Thyroid gland (tissue), 4 donors: Measurements from ENCODE around the gene RNASET2. TPM values are rescaled to one million over a fixed set of nuclear protein-coding genes. Genes with fewer than 3 reads are reported as not detected.
A peak's percentile ranks its signal among the peaks of the same experiment; 100 is the strongest.
"Not testable (repeated sequence)": the region's sequence is repeated elsewhere in the genome, so short reads cannot be mapped to it uniquely, and the experiment has no call there.

Experiments used
- DNase-seq, 2 donors: peaks; one replicate each; pipeline ENCODE4 v3.0.0-alpha.2; 2019
- H3K27ac ChIP-seq, 3 donors: fragments of 200-600 bp; sonication (generic); 1 replicate in 2 of 3; 2 replicates in 1 of 3; pipeline ENCODE4 v1.5.1; 2016 to 2019; ENCODE audit warnings: mild to moderate bottlenecking in 1 of 3, moderate library complexity in 1 of 3
- H3K27me3 ChIP-seq: fragments of 200-600 bp; sonication (generic); one replicate; pipeline ENCODE4 v1.5.1; 2019
- H3K36me3 ChIP-seq, 2 donors: fragments of 200-600 bp; sonication (generic); one replicate each; pipeline ENCODE4 v1.5.1; 2016 to 2019
- H3K4me1 ChIP-seq, 2 donors: fragments of 200-600 bp; sonication (generic); one replicate each; pipeline ENCODE4 v1.5.1; 2017 to 2019
- H3K4me3 ChIP-seq, 3 donors: fragments of 200-600 bp; sonication (generic); replicated peaks in 1 of 3; 1 replicate in 2 of 3; 2 replicates in 1 of 3; pipeline ENCODE4 v1.5.1; 2016; ENCODE audit warnings: mild to moderate bottlenecking in 1 of 3
- H3K9me3 ChIP-seq: fragments of 200-600 bp; sonication (generic); one replicate; pipeline ENCODE4 v1.5.1; 2017
- POLR2A ChIP-seq, 2 donors: fragments of 450-650 bp; IDR thresholded peaks; one replicate each; pipeline ENCODE4 v1.6.1; 2017; ENCODE audit warnings: antibody characterized with exemption in 2 of 2, mild to moderate bottlenecking in 2 of 2, moderate library complexity in 1 of 2
- whole genome bisulfite sequencing, 2 donors: methylation state at CpG; one replicate each; pipeline ENCODE4 v1.1.5; 2017; 5-methylcytosine and 5-hydroxymethylcytosine counted together
- intact Hi-C: fragments of 100-400 bp; cut with DNase I; formaldehyde crosslinking; loops from one replicate; pipeline ENCODE4 v1.15.1; 2023
- total RNA-seq, 4 donors: library from RNA; depleted of rRNA; stranded (reverse); fragments of >200 nt; gene quantifications; one replicate each; pipeline ENCODE4 v1.2.3, GENCODE V29; 2016
- TF ChIP-seq, protein P1 (sequence below), 6 experiments: fragments of 200-600 bp in 3 of 6; fragments of 450-650 bp in 3 of 6; sonication (generic) in 3 of 6; IDR thresholded peaks; one replicate each; pipeline ENCODE4 v1.5.1; 2016 to 2019; ENCODE audit warnings: antibody characterized with exemption in 6 of 6, mild to moderate bottlenecking in 2 of 6, inconsistent platforms in 1 of 6, moderate library complexity in 1 of 6

Gene RNASET2
- total RNA-seq, 4 donors from 2014 or later = 51.6 to 138 (median 109) TPM

DNA sequence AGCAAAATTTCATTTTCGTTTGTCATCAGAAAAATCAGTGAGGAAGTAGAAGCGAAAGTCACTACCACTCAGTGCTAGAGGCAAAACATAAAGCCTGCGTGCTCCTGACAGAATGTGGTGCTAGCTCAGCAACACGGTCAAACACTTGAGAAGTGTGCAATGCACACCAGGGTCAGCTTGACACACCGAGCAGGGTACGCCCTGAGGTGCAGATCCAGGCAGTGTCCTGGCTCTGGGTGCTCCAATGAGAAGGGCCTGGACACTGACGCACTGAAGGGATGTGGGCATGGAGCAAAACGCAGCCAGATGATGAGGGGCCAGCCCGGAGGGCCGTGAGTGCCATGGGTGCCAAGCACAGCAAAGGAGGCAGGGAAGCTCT, 5.9 kb downstream of the RNASET2 start:
- H3K4me1 ChIP-seq = peaks cover 2 to 15% of the 10 kb centered on the region in 2 donors
- H3K36me3 ChIP-seq = peaks cover 0 to 4% of the 10 kb centered on the region in 2 donors
- peak overlapping the region in 2 of 3 donors; percentile 66 to 74 for H3K27ac ChIP-seq
- H3K27me3 ChIP-seq = no peaks in the 10 kb centered on the region
- no peak overlapping the region for H3K4me3 ChIP-seq
- TF ChIP-seq, protein P1, sequence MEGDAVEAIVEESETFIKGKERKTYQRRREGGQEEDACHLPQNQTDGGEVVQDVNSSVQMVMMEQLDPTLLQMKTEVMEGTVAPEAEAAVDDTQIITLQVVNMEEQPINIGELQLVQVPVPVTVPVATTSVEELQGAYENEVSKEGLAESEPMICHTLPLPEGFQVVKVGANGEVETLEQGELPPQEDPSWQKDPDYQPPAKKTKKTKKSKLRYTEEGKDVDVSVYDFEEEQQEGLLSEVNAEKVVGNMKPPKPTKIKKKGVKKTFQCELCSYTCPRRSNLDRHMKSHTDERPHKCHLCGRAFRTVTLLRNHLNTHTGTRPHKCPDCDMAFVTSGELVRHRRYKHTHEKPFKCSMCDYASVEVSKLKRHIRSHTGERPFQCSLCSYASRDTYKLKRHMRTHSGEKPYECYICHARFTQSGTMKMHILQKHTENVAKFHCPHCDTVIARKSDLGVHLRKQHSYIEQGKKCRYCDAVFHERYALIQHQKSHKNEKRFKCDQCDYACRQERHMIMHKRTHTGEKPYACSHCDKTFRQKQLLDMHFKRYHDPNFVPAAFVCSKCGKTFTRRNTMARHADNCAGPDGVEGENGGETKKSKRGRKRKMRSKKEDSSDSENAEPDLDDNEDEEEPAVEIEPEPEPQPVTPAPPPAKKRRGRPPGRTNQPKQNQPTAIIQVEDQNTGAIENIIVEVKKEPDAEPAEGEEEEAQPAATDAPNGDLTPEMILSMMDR (IDR thresholded peaks at IDR 0.05) = no peak
- TF ChIP-seq POLR2A (IDR thresholded peaks at IDR 0.05) = no peak
- no peak for DNase-seq
- 83 to 91% methylated on average over 10 of the region's 10 CpGs for WGBS, 2 donors
- no peaks in the 10 kb centered on the region for H3K9me3 ChIP-seq
- intact Hi-C loops = loop anchor here (5.0 kb wide), 2 partner anchors 37 to 168 kb away; no protein-coding TSS in a partner anchor

GRCh38 chr6:166949528-166950442, 6.6 kb downstream of the RNASET2 start:
- no peak overlapping the region for H3K4me3 ChIP-seq
- intact Hi-C loops = loop anchor here (5.0 kb wide), 3 partner anchors 38 to 167 kb away; partner anchors contain the start of gene CEP43
- H3K9me3 ChIP-seq = no peaks in the 10 kb centered on the region
- TF ChIP-seq, protein P1 (IDR thresholded peaks at IDR 0.05) = no peak
- no peak for TF ChIP-seq POLR2A (IDR thresholded peaks at IDR 0.05)
- no peaks in the 10 kb centered on the region for H3K27me3 ChIP-seq
- no peak for DNase-seq
- WGBS, 2 donors = 81 to 87% methylated on average over 9 of the region's 9 CpGs
- H3K27ac ChIP-seq = no peak overlapping the region
- H3K4me1 ChIP-seq = peaks cover 0 to 10% of the 10 kb centered on the region in 2 donors
- H3K36me3 ChIP-seq = peaks cover 0 to 4% of the 10 kb centered on the region in 2 donors

GRCh38 chr6:166948724-166949123, 7.6 kb downstream of the RNASET2 start:
- DNase-seq = not testable (repeated sequence)
- intact Hi-C loops = loop anchor here (5.0 kb wide), 1 partner anchor 49 kb away; the partner anchor contains the start of gene CEP43

DNA sequence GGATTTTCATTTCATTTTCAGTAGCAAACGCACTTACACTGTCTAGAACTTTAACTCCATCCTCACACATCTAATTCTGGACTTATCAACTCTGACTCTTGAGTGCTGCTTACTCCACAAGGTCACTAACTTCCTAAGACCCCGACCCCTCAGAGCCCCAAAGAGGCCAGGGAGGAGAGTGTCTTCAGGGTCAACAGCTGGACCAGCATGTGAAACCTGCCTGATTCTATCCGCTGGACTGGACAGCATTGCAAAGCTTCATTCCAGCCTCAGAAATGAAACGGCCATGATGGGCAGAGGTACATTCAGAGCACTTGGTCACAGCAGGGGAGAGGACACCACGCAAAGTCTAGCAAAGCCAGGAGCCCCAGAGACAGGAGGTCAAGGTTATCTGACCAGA, 9.1 kb downstream of the RNASET2 start:
- Histone ChIP-seq H3K4me3 (no peak overlapping the region), H3K27ac (no peak overlapping the region), H3K27me3 (no peaks in the 10 kb centered on the region), H3K4me1 (peaks cover 0 to 10% of the 10 kb centered on the region in 2 donors), H3K9me3 (no peaks in the 10 kb centered on the region), H3K36me3 (peaks cover 0 to 8% of the 10 kb centered on the region in 2 donors)
- intact Hi-C loops = loop anchor here (5.0 kb wide), 1 partner anchor 50 kb away; the partner anchor contains the start of gene CEP43
- no peak for DNase-seq
- no peak for TF ChIP-seq POLR2A (IDR thresholded peaks at IDR 0.05)
- TF ChIP-seq, protein P1 (IDR thresholded peaks at IDR 0.05) = no peak
- 89 to 99% methylated on average over 5 of the region's 5 CpGs for WGBS, 2 donors

More at GRCh38 chr6:166948724-166949123, 7.6 kb downstream of the RNASET2 start:
- WGBS, 2 donors = 91 to 93% methylated on average over 6 of the region's 6 CpGs
- not testable (repeated sequence) for H3K27ac ChIP-seq, H3K36me3 ChIP-seq, H3K9me3 ChIP-seq, H3K4me3 ChIP-seq, H3K27me3 ChIP-seq, H3K4me1 ChIP-seq

- no peaks in the 10 kb centered on the region for H3K27me3 ChIP-seq
- no peaks in the 10 kb centered on the region for H3K9me3 ChIP-seq
- peaks cover 0 to 8% of the 10 kb centered on the region in 2 donors for H3K36me3 ChIP-seq
- no peak overlapping the region for H3K4me3 ChIP-seq
- DNase-seq = no peak
- TF ChIP-seq POLR2A (IDR thresholded peaks at IDR 0.05) = no peak
- TF ChIP-seq, protein P1 (IDR thresholded peaks at IDR 0.05) = no peak
- 94 to 98% methylated on average over 16 of the region's 16 CpGs for WGBS, 2 donors
- H3K27ac ChIP-seq = no peak overlapping the region
- intact Hi-C loops = loop anchor here (5.0 kb wide), 1 partner anchor 51 kb away; the partner anchor contains the start of gene CEP43
- H3K4me1 ChIP-seq = peaks cover 0 to 5% of the 10 kb centered on the region in 2 donors
Measured at GRCh38 chr6:166946125-166946524, 10.2 kb downstream of the RNASET2 start.
